Natural killer cell (primary cell): ENCODE data around the gene R3HDM4. TPM values are rescaled to one million over a fixed set of nuclear protein-coding genes. Genes with fewer than 3 reads are reported as not detected.

Source experiments
- ATAC-seq, 3 donors: fragments of 150-1000 bp in 2 of 3; fragments of 200-7000 bp in 1 of 3; cut with Tn5 transposase; 1 replicate in 1 of 3; 2 replicates in 2 of 3; pipeline ENCODE4 v1.10.0; 2021; ENCODE audit warnings: mild to moderate bottlenecking in 2 of 3, moderate library complexity in 2 of 3
- DNase-seq, 2 donors: peaks; one replicate each; pipeline versions ENCODE4 v3.0.0 to v3.0.0-alpha.2; 2013 to 2021; ENCODE audit warnings: mixed read lengths in 1 of 2
- H3K27ac ChIP-seq: one replicate; pipeline ENCODE4 v1.5.1; 2013; ENCODE audit warnings: mild to moderate bottlenecking, low read length
- H3K27me3 ChIP-seq: one replicate; pipeline ENCODE4 v1.6.1; 2013; ENCODE audit warnings: low read length; ENCODE audit not compliant: control insufficient read depth, insufficient read depth
- H3K36me3 ChIP-seq: one replicate; pipeline ENCODE4 v1.6.1; 2013; ENCODE audit warnings: low read length; ENCODE audit not compliant: control insufficient read depth, insufficient read depth
- H3K4me1 ChIP-seq: one replicate; pipeline ENCODE4 v1.6.1; 2013; ENCODE audit warnings: low read length; ENCODE audit not compliant: control insufficient read depth, insufficient read depth
- H3K4me3 ChIP-seq: one replicate; pipeline ENCODE4 v1.5.1; 2013; ENCODE audit warnings: low read length
- H3K9me3 ChIP-seq: one replicate; pipeline ENCODE4 v1.6.1; 2013; ENCODE audit warnings: low read length; ENCODE audit not compliant: control insufficient read depth, insufficient read depth
- H3K27ac Mint-ChIP-seq, 2 donors: one replicate each; pipeline ENCODE4 v1.8.0; 2022; ENCODE audit warnings: mild to moderate bottlenecking in 2 of 2, mixed read lengths in 2 of 2, moderate library complexity in 1 of 2
- H3K27me3 Mint-ChIP-seq, 2 donors: one replicate each; pipeline ENCODE4 v1.8.0; 2022; ENCODE audit warnings: low read depth in 2 of 2, mixed read lengths in 2 of 2
- H3K36me3 Mint-ChIP-seq: one replicate; pipeline ENCODE4 v1.8.0; 2022; ENCODE audit warnings: mixed read lengths
- H3K4me1 Mint-ChIP-seq, 2 donors: one replicate each; pipeline ENCODE4 v1.8.0; 2022; ENCODE audit warnings: mixed read lengths in 2 of 2
- H3K4me3 Mint-ChIP-seq: one replicate; pipeline ENCODE4 v1.8.0; 2022; ENCODE audit warnings: mild to moderate bottlenecking, moderate library complexity, mixed read lengths
- H3K9me3 Mint-ChIP-seq, 2 donors: one replicate each; pipeline ENCODE4 v1.8.0; 2022; ENCODE audit warnings: mixed read lengths in 2 of 2
- CTCF ChIP-seq: fragments of 200-600 bp; IDR thresholded peaks from one replicate; pipeline ENCODE4 v1.8.0; 2022; ENCODE audit warnings: antibody characterized with exemption
- WGBS: methylation state at CpG from one replicate; pipeline ENCODE4 v1.1.7; 2013; ENCODE audit warnings: missing lambda C conversion rate; ENCODE audit not compliant: insufficient coverage; 5-methylcytosine and 5-hydroxymethylcytosine counted together
- intact Hi-C: fragments of 100-400 bp; cut with micrococcal nuclease; formaldehyde crosslinking; loops from one replicate; pipeline ENCODE4 v1.14.2; 2022
- total RNA-seq, 4 donors: library from RNA; stranded (reverse); fragments of 120-200 nt in 1 of 4; gene quantifications; one replicate each; pipeline versions ENCODE4 v1.2.3 to v1.2.4, GENCODE V29; 2013 to 2022

R3HDM4 gene
- total RNA-seq, 3 donors from 2014 or later (not counting 1 experiment from before 2014, with no cell fraction given), result 88.7 to 106 (median 97.8) TPM

GRCh38 chr19:887599-887998 lies 25.4 kb downstream of the R3HDM4 start:
- H3K36me3 ChIP-seq, result peaks cover 48% of the 10 kb centered on the region
- Mint-ChIP-seq H3K4me1 (peaks cover 0 to 13% of the 10 kb centered on the region in 2 donors), H3K27me3 (no peaks in the 10 kb centered on the region), H3K36me3 (no peaks in the 10 kb centered on the region), H3K9me3 (no peaks in the 10 kb centered on the region), H3K4me3 (no peak overlapping the region), H3K27ac (no peak overlapping the region)
- H3K9me3 ChIP-seq, result no peaks in the 10 kb centered on the region
- H3K4me3 ChIP-seq, result no peak overlapping the region
- no peak for TF ChIP-seq CTCF
- peaks cover 50% of the 10 kb centered on the region for H3K4me1 ChIP-seq
- H3K27me3 ChIP-seq, result no peaks in the 10 kb centered on the region
- ATAC-seq (no peak), DNase-seq (no peak)
- no peak overlapping the region for H3K27ac ChIP-seq
- 96% methylated on average over 10 of the region's 10 CpGs for WGBS
- intact Hi-C loops, result no loop called here

DNA sequence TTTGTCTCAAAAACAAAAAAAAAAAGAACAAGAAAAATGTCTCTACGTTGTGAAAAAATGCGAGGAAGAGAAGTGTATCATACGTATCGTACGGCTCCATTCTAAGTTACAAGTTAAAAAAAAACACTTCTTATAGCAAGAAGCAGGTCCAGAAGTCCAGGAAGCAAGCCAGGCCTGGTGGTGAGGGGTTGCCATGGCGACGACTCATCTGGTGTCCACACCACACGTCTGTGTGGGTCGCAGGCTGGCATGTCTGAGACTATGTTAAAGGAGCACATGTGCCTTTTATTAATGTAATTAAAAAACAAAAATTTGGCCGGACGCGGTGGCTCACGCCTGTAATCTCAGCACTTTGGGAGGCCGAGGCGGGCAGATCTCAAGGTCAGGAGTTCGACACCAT lies 25.9 kb downstream of the R3HDM4 start:
- 92% methylated on average over 16 of the region's 16 CpGs for WGBS
- H3K36me3 ChIP-seq, result peaks cover 52% of the 10 kb centered on the region
- H3K27me3 ChIP-seq, result no peaks in the 10 kb centered on the region
- H3K27ac ChIP-seq, result no peak overlapping the region
- Mint-ChIP-seq H3K27ac (no peak overlapping the region), H3K9me3 (no peaks in the 10 kb centered on the region), H3K4me1 (peaks cover 0 to 8% of the 10 kb centered on the region in 2 donors), H3K36me3 (no peaks in the 10 kb centered on the region), H3K4me3 (no peak overlapping the region), H3K27me3 (no peaks in the 10 kb centered on the region)
- no peak for DNase-seq
- H3K4me3 ChIP-seq, result no peak overlapping the region
- intact Hi-C loops, result no loop called here
- ATAC-seq, result no peak
- no peaks in the 10 kb centered on the region for H3K9me3 ChIP-seq
- peaks cover 45% of the 10 kb centered on the region for H3K4me1 ChIP-seq
- no peak for TF ChIP-seq CTCF

- no peaks in the 10 kb centered on the region for H3K9me3 Mint-ChIP-seq
- DNase-seq, result no peak
- no peaks in the 10 kb centered on the region for H3K27me3 ChIP-seq
- intact Hi-C loops, result no loop called here
- WGBS, result 98% methylated on average over 64 of the region's 64 CpGs
- H3K4me3 Mint-ChIP-seq, result no peak overlapping the region
- H3K36me3 ChIP-seq, result peaks cover 64% of the 10 kb centered on the region
- no peak overlapping the region for H3K27ac Mint-ChIP-seq
- no peaks in the 10 kb centered on the region for H3K27me3 Mint-ChIP-seq
- no peak for TF ChIP-seq CTCF
- no peak for ATAC-seq
- no peak overlapping the region for H3K4me3 ChIP-seq
- H3K36me3 Mint-ChIP-seq, result no peaks in the 10 kb centered on the region
- H3K4me1 Mint-ChIP-seq, result no peaks in the 10 kb centered on the region
- no peaks in the 10 kb centered on the region for H3K9me3 ChIP-seq
- H3K27ac ChIP-seq, result no peak overlapping the region
- peaks cover 32% of the 10 kb centered on the region for H3K4me1 ChIP-seq
These were observed 27.3 kb downstream of the R3HDM4 start for GRCh38 chr19:885536-886224.
